ENCODE measurements around the gene OVOL2.
"Not testable (repeated sequence)": the region's sequence is repeated elsewhere in the genome, so short reads cannot be mapped to it uniquely, and the experiment has no call there.

The OVOL2 gene

GRCh38 chr20:18041462-18041861 is 16.3 kb downstream of the OVOL2 start:
- Mint-ChIP-seq H3K4me3 (no peak overlapping the region), H3K27me3 (peaks cover 31% of the 10 kb centered on the region), H3K9me3 (no peaks in the 10 kb centered on the region), H3K36me3 (ENCODE audit: low read depth) (no peaks in the 10 kb centered on the region), H3K4me1 (ENCODE audit: low read depth) (no peaks in the 10 kb centered on the region), H3K27ac (no peak overlapping the region)

DNA sequence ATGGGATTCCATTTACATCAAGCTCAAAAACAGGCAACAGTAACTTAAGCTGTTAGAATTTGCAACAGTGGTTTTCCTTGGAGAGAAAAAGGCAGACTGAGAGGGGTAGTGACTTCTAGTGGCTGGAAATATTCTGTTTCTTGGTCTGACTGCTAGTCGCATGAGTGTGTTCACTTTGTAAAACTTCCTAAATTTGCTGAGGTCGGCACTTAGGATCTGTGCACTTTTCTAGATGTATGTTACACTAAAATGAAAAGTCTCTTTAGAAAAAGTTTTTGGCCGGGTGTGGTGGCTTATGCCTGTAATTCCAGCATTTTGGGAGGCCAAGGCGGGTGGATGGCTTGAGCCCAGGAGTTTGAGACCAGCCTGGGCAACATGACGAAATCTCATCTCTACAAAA is 18.7 kb downstream of the OVOL2 start:
- Mint-ChIP-seq H3K4me3 (no peak overlapping the region), H3K27ac (no peak overlapping the region), H3K9me3 (no peaks in the 10 kb centered on the region), H3K4me1 (ENCODE audit: low read depth) (no peaks in the 10 kb centered on the region), H3K36me3 (ENCODE audit: low read depth) (no peaks in the 10 kb centered on the region), H3K27me3 (peaks cover 17% of the 10 kb centered on the region)

DNA sequence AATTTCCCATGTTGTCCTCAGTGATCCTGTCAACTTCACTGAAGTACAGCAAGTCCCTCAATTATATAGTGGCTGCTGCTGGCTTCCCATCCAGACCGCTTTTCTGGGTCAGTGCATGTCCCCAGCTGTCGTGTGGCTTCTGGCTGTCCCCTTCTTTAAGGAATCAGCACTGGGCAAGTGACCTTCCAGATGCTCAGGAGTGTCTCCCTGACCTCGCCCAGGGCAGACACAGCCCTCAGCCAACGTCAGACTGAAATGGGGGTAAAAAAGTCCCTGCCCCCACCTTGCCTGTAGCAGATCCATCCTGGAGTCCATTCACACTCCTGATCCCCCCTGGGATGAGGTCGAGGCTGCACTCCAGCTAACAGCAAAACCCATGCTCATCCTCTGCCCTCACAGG is 23.7 kb downstream of the OVOL2 start:
- Mint-ChIP-seq H3K4me1 (ENCODE audit: low read depth) (no peaks in the 10 kb centered on the region), H3K4me3 (no peak overlapping the region), H3K27me3 (peaks cover 7% of the 10 kb centered on the region), H3K27ac (no peak overlapping the region), H3K36me3 (ENCODE audit: low read depth) (no peaks in the 10 kb centered on the region), H3K9me3 (no peaks in the 10 kb centered on the region)

DNA sequence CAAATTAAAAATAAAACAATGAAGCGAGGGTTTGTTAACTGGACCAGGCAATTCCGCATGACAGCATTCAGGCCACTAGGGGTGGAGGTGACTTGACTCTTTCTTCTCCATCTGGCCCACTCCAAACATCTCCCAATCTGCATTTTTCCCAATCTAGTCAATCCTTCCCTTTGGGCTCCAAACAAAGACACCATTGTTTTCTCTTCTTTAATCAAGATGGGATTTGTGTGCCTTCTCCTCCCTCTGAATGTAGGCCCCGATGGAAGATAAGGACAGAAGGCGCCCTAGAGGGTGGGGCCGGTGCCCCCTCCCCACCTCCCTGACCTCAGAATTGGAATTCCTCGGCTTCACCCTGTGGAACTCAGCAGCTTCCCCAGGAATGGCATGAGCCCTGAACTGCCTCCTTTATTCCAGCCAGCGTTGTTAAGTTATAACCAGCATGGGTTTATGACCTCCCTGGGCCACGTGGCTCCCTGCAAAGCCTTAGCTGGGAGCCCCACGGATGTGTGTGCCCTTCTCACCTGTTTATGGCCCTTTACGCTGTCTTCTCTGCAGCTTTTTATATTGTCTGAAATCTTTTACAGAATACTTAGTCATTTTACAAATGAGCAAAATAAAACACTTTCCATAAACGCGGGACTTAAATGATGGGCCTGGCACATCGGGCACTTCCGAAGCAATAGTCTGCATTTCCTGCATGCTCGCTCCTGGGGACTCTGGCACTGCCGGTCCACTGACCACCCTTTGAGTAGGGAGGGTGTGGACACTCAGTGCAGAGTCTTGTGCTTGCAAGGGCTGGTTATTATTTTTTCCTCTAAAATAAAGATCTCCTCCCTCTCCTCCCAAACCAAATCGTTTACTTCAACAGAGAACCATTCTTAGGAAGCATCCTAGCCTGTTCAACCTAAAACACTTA is 24.5 kb downstream of the OVOL2 start:
- peaks cover 7% of the 10 kb centered on the region for H3K27me3 Mint-ChIP-seq
- H3K9me3 Mint-ChIP-seq, result no peaks in the 10 kb centered on the region
- no peak overlapping the region for H3K4me3 Mint-ChIP-seq
- no peak overlapping the region for H3K27ac Mint-ChIP-seq
- H3K4me1 Mint-ChIP-seq (ENCODE audit: low read depth), result no peaks in the 10 kb centered on the region
- H3K36me3 Mint-ChIP-seq (ENCODE audit: low read depth), result no peaks in the 10 kb centered on the region

DNA sequence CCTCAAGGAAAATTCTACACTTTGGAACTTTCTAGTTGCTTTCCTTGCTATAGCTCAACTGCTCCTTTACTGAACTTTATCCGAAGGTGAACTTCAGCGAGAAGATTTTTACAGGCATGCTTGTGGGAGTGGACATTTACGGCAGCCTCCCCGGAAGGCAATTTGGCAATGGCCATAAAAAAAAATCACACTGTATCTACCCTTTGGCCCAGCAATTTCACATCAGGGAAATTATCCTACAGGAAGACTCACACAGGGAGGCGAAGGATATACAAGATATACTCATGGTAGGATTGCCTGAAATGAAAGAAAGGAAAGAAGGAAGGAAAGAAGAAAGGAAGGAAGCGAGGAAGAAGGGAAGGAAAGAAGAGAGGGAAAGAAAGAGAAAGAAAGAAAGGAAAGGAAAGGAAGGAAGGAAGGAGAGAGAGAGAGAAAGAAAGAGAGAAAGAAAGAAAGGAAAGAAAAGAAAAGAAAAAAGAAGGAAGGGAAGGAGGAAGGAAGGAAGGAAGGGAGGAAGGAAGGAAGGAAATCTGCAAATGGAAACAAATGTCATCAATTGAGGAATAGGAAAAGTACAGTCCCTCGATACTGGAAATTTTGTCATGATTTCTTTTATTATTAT is 25.7 kb downstream of the OVOL2 start:
- Mint-ChIP-seq H3K27ac (no peak overlapping the region), H3K27me3 (peaks cover 9% of the 10 kb centered on the region), H3K36me3 (ENCODE audit: low read depth) (no peaks in the 10 kb centered on the region), H3K4me1 (ENCODE audit: low read depth) (no peaks in the 10 kb centered on the region), H3K9me3 (no peaks in the 10 kb centered on the region), H3K4me3 (no peak overlapping the region)

- no peaks in the 10 kb centered on the region for H3K36me3 Mint-ChIP-seq (ENCODE audit: low read depth)
Measured at GRCh38 chr20:18031050-18031449, 26.7 kb downstream of the OVOL2 start.

DNA sequence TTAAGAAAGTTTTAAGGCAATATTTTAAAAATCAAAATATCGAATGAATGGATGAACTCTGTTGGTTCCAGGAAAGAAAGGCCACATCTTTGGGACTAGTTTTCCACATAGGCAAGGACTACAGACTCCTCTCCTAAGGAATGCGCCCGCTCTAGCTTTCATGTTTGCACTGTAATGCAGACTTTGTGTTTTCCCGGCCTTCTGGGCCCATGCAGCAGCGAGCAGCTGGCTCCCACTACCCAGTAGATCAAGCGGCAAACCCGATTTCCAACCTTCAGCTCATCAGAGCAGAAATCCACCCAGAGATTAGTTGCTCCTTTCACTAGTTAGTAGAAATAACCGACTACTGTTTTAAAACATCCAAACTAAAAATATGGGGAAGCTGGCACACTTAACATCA is 27.7 kb downstream of the OVOL2 start:
- Mint-ChIP-seq H3K27me3 (peaks cover 10% of the 10 kb centered on the region), H3K4me3 (no peak overlapping the region), H3K36me3 (ENCODE audit: low read depth) (no peaks in the 10 kb centered on the region), H3K9me3 (no peaks in the 10 kb centered on the region), H3K27ac (no peak overlapping the region), H3K4me1 (ENCODE audit: low read depth) (no peaks in the 10 kb centered on the region)

More at GRCh38 chr20:18031050-18031449, 26.7 kb downstream of the OVOL2 start:
- no peaks in the 10 kb centered on the region for H3K9me3 Mint-ChIP-seq
- H3K27me3 Mint-ChIP-seq, result peaks cover 10% of the 10 kb centered on the region
- no peak overlapping the region for H3K27ac Mint-ChIP-seq
- no peaks in the 10 kb centered on the region for H3K4me1 Mint-ChIP-seq (ENCODE audit: low read depth)
- no peak overlapping the region for H3K4me3 Mint-ChIP-seq

GRCh38 chr20:18027011-18027410 is 30.7 kb downstream of the OVOL2 start:
- H3K36me3 Mint-ChIP-seq (ENCODE audit: low read depth); H3K4me1 Mint-ChIP-seq (ENCODE audit: low read depth); H3K9me3 Mint-ChIP-seq; H3K27me3 Mint-ChIP-seq; H3K4me3 Mint-ChIP-seq; H3K27ac Mint-ChIP-seq: not testable (repeated sequence)

- Mint-ChIP-seq H3K36me3 (ENCODE audit: low read depth) (no peaks in the 10 kb centered on the region), H3K9me3 (no peaks in the 10 kb centered on the region), H3K27ac (no peak overlapping the region), H3K27me3 (peaks cover 3% of the 10 kb centered on the region), H3K4me3 (no peak overlapping the region), H3K4me1 (ENCODE audit: low read depth) (no peaks in the 10 kb centered on the region)
Measured at GRCh38 chr20:18024606-18025127, 33.0 kb downstream of the OVOL2 start.

DNA sequence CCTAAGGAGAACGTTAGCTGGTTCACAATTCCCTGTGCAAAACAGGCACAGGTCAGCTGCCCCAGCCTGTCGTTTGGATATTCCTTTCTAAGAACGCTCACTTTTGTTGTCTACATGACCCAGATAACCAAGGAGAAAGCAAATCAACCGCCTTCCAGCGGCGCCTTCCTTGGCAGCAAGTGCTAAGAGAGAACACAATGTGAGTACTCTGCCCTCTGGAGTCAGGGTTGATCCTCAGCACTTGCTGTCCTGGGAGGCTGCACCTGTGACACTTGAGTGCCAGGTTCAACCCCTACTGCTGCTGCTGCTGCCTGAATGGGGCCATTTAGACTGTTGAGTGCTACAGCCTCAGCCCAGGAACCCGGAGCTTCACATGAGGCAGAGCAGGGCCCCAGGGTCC is 36.8 kb downstream of the OVOL2 start:
- Mint-ChIP-seq H3K27ac (no peak overlapping the region), H3K36me3 (ENCODE audit: low read depth) (no peaks in the 10 kb centered on the region), H3K9me3 (no peaks in the 10 kb centered on the region), H3K4me3 (no peak overlapping the region), H3K27me3 (no peaks in the 10 kb centered on the region), H3K4me1 (ENCODE audit: low read depth) (no peaks in the 10 kb centered on the region)

DNA sequence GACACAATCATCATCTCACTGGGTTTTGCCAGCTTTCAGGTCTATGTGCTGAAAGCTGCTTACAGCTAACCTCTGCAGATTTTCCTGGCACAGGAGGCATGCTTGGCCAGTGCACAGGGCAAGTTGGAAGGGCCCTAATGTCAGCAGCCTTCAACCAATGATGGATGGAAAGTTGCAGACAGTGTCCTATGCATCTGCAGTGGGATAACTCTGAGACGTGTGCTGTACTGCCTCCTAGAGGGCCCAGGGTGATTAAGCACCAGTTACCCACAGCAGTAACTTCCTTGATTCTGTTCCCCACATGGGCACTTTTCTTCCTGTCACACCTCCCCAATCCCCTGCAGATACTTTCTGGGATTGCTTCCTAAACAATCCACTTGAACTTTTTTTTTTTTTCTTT is 38.6 kb downstream of the OVOL2 start:
- Mint-ChIP-seq H3K4me1 (ENCODE audit: low read depth) (no peaks in the 10 kb centered on the region), H3K36me3 (ENCODE audit: low read depth) (no peaks in the 10 kb centered on the region), H3K27me3 (no peaks in the 10 kb centered on the region), H3K27ac (no peak overlapping the region), H3K9me3 (no peaks in the 10 kb centered on the region), H3K4me3 (no peak overlapping the region)

GRCh38 chr20:18018100-18018499 is 39.6 kb downstream of the OVOL2 start:
- Mint-ChIP-seq H3K36me3 (ENCODE audit: low read depth) (no peaks in the 10 kb centered on the region), H3K4me3 (no peak overlapping the region), H3K9me3 (no peaks in the 10 kb centered on the region), H3K27me3 (no peaks in the 10 kb centered on the region), H3K27ac (no peak overlapping the region), H3K4me1 (ENCODE audit: low read depth) (no peaks in the 10 kb centered on the region)

DNA sequence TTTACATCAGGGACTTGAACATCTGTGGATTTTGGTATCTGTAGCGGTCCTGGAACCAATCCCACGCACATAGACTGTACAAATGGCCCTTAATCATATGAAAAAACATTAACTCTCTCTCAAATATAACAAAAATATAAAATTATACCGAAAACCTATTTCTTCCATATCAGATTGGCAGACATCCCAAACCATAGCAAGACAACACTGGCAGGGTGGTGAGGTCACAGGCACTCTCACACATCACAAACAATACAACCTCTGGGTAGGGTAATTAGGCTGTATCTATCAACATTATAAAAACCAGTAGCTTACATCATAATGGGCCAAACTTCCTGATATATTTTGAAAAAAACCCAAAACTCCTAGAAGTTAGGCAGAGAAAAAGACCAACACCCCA is 40.9 kb downstream of the OVOL2 start:
- Mint-ChIP-seq H3K9me3 (no peaks in the 10 kb centered on the region), H3K4me1 (ENCODE audit: low read depth) (no peaks in the 10 kb centered on the region), H3K4me3 (no peak overlapping the region), H3K36me3 (ENCODE audit: low read depth) (no peaks in the 10 kb centered on the region), H3K27ac (no peak overlapping the region), H3K27me3 (no peaks in the 10 kb centered on the region)

DNA sequence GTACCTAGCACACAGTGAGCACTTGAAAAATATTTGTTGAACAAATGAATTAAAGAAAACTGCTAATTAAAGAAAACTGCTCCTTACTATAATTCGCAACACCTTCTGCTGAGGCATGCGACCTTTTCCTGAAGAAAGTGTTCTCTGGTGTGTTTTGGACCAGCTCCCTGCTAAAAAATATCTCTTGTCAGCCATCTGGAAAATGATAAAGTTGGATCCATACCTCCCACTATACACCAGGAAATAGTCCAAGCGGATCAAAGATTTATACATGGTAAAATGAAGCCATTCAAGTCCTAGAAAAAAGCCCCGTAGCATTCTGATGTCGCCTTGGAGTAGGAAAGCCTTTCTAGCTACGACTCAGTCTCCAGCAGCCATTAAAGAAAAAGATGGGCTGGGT is 43.3 kb downstream of the OVOL2 start:
- no peaks in the 10 kb centered on the region for H3K27me3 Mint-ChIP-seq
- no peak overlapping the region for H3K27ac Mint-ChIP-seq
- no peaks in the 10 kb centered on the region for H3K9me3 Mint-ChIP-seq
- H3K4me3 Mint-ChIP-seq, result no peak overlapping the region
- H3K4me1 Mint-ChIP-seq (ENCODE audit: low read depth), result no peaks in the 10 kb centered on the region
- H3K36me3 Mint-ChIP-seq (ENCODE audit: low read depth), result no peaks in the 10 kb centered on the region

GRCh38 chr20:18012901-18013300 is 44.8 kb downstream of the OVOL2 start:
- H3K27me3 Mint-ChIP-seq, result no peaks in the 10 kb centered on the region
- no peak overlapping the region for H3K27ac Mint-ChIP-seq
- H3K36me3 Mint-ChIP-seq (ENCODE audit: low read depth), result no peaks in the 10 kb centered on the region
- no peaks in the 10 kb centered on the region for H3K9me3 Mint-ChIP-seq
- H3K4me1 Mint-ChIP-seq (ENCODE audit: low read depth), result no peaks in the 10 kb centered on the region
- H3K4me3 Mint-ChIP-seq, result no peak overlapping the region
